Measurements from ENCODE around the gene PRAF2. TPM values are rescaled to one million over a fixed set of nuclear protein-coding genes. Genes with fewer than 3 reads are reported as not detected.

The PRAF2 gene
- total RNA-seq, result 1 to 10 TPM; 4.5 to 6.6 (median 4.7) TPM

- DNase-seq (peak; percentile 86 to 92), ATAC-seq (peak; percentile 97 to 98)
- TF ChIP-seq POLR2A (IDR thresholded peaks at IDR 0.05) (peak; percentile 47 to 48), CTCF (IDR thresholded peaks at IDR 0.05 in 4 of 5, conservative IDR thresholded peaks at IDR 0.05 in 1 of 5) (peak in 1 of 5 experiments; percentile 22)
- Histone ChIP-seq H3K36me3 (peaks cover 0 to 21% of the 10 kb centered on the region in 2 donors), H3K27me3 (no peaks in the 10 kb centered on the region), H3K27ac (peak within 1 kb of the TSS; percentile 78 to 88 (median 81)), H3K4me3 (peak within 1 kb of the TSS; percentile 60 to 72 (median 65)), H3K9me3 (no peaks in the 10 kb centered on the region), H3K4me1 (peaks cover 8 to 19% of the 10 kb centered on the region in 2 donors)
- intact Hi-C loops (cut with DNase I; ENCODE audit: low total_unique reads), result loop anchor here (1.0 kb wide), 1 partner anchor 31 kb away; the partner anchor contains the start of gene TFE3
- in situ Hi-C loops (cut with MboI; ENCODE audit: low sequenced_read_pairs in 4 of 4), result no loop called here
Observed at GRCh38 chrX:49073601-49074575, at the start of gene PRAF2. Gene PRAF2 (minus strand): TSS chrX:49074002. CDS start chrX:49073987, 15 bp downstream.

- in situ Hi-C loops (cut with MboI; ENCODE audit: low sequenced_read_pairs in 4 of 4) (no loop called here), intact Hi-C loops (cut with DNase I; ENCODE audit: low total_unique reads) (loop anchor here (2.0 to 5.0 kb wide), 2 partner anchors 22 to 320 kb away; partner anchors contain the start of gene HDAC6)
- H3K36me3 ChIP-seq, result peaks cover 0 to 7% of the 10 kb centered on the region in 2 donors
- no peak for DNase-seq
- H3K4me3 ChIP-seq, result peak overlapping the region; percentile 71 to 77 (median 72)
- H3K4me1 ChIP-seq, result peaks cover 2 to 6% of the 10 kb centered on the region in 2 donors
- H3K27me3 ChIP-seq, result no peaks in the 10 kb centered on the region
- ATAC-seq, result no peak
- H3K27ac ChIP-seq, result no peak overlapping the region
- TF ChIP-seq CTCF (IDR thresholded peaks at IDR 0.05 in 4 of 5, conservative IDR thresholded peaks at IDR 0.05 in 1 of 5) (no peak), POLR2A (IDR thresholded peaks at IDR 0.05) (no peak)
- no peaks in the 10 kb centered on the region for H3K9me3 ChIP-seq
Observed at GRCh38 chrX:49122499-49122898, 48.7 kb upstream of the PRAF2 start.

GRCh38 chrX:49120091-49120490, 46.3 kb upstream of the PRAF2 start:
- H3K4me3 ChIP-seq, result no peak overlapping the region
- H3K9me3 ChIP-seq, result no peaks in the 10 kb centered on the region
- in situ Hi-C loops (cut with MboI; ENCODE audit: low sequenced_read_pairs in 4 of 4), result no loop called here
- ATAC-seq, result no peak
- no peak for TF ChIP-seq POLR2A (IDR thresholded peaks at IDR 0.05)
- TF ChIP-seq CTCF (IDR thresholded peaks at IDR 0.05 in 4 of 5, conservative IDR thresholded peaks at IDR 0.05 in 1 of 5), result no peak
- H3K27me3 ChIP-seq, result no peaks in the 10 kb centered on the region
- intact Hi-C loops (cut with DNase I; ENCODE audit: low total_unique reads), result loop anchor here (5.0 kb wide), 1 partner anchor 318 kb away; the partner anchor contains the start of gene HDAC6
- peaks cover 2 to 6% of the 10 kb centered on the region in 2 donors for H3K4me1 ChIP-seq
- H3K27ac ChIP-seq, result no peak overlapping the region
- DNase-seq, result no peak
- peaks cover 0 to 23% of the 10 kb centered on the region in 2 donors for H3K36me3 ChIP-seq

GRCh38 chrX:49117581-49117980, 43.8 kb upstream of the PRAF2 start:
- Histone ChIP-seq H3K36me3 (peaks cover 0 to 40% of the 10 kb centered on the region in 2 donors), H3K27me3 (no peaks in the 10 kb centered on the region), H3K27ac (no peak overlapping the region), H3K4me3 (no peak overlapping the region), H3K9me3 (no peaks in the 10 kb centered on the region), H3K4me1 (peaks cover 2% of the 10 kb centered on the region in 2 donors)
- DNase-seq, result no peak
- no peak for ATAC-seq
- intact Hi-C loops (cut with DNase I; ENCODE audit: low total_unique reads) (no loop called here), in situ Hi-C loops (cut with MboI; ENCODE audit: low sequenced_read_pairs in 4 of 4) (no loop called here)
- no peak for TF ChIP-seq CTCF (IDR thresholded peaks at IDR 0.05 in 4 of 5, conservative IDR thresholded peaks at IDR 0.05 in 1 of 5)
- TF ChIP-seq POLR2A (IDR thresholded peaks at IDR 0.05), result no peak

Measured in gastrocnemius medialis (tissue), 4 donors.